Measurements from ENCODE around the gene SPECC1L.
"Not testable (repeated sequence)": the region's sequence is repeated elsewhere in the genome, so short reads cannot be mapped to it uniquely, and the experiment has no call there.

Gene SPECC1L

GRCh38 chr22:24262185-24262749, 8.4 kb upstream of the SPECC1L start:
- not testable (repeated sequence) for H3K9me3 Mint-ChIP-seq; DNase-seq; H3K27me3 Mint-ChIP-seq; H3K36me3 Mint-ChIP-seq (ENCODE audit: low read depth); ATAC-seq; H3K4me3 Mint-ChIP-seq; H3K27ac Mint-ChIP-seq
- H3K4me1 Mint-ChIP-seq: peaks cover 11% of the 10 kb centered on the region

- H3K27me3 Mint-ChIP-seq; ATAC-seq; H3K27ac Mint-ChIP-seq; H3K36me3 Mint-ChIP-seq (ENCODE audit: low read depth); H3K9me3 Mint-ChIP-seq; H3K4me3 Mint-ChIP-seq; DNase-seq: not testable (repeated sequence)
- H3K4me1 Mint-ChIP-seq: peaks cover 11% of the 10 kb centered on the region
These were observed 7.2 kb upstream of the SPECC1L start for GRCh38 chr22:24263479-24263878.

- peaks cover 11% of the 10 kb centered on the region for H3K4me1 Mint-ChIP-seq
- H3K4me3 Mint-ChIP-seq; H3K36me3 Mint-ChIP-seq (ENCODE audit: low read depth); DNase-seq; H3K27ac Mint-ChIP-seq; H3K9me3 Mint-ChIP-seq; H3K27me3 Mint-ChIP-seq; ATAC-seq: not testable (repeated sequence)
These were observed 6.2 kb upstream of the SPECC1L start for GRCh38 chr22:24264329-24264896.

GRCh38 chr22:24265734-24266133, 4.9 kb upstream of the SPECC1L start:
- ATAC-seq: no peak

GRCh38 chr22:24266495-24266894, 4.1 kb upstream of the SPECC1L start:
- not testable (repeated sequence) for H3K9me3 Mint-ChIP-seq; H3K27ac Mint-ChIP-seq; ATAC-seq; H3K27me3 Mint-ChIP-seq; H3K4me3 Mint-ChIP-seq; H3K36me3 Mint-ChIP-seq (ENCODE audit: low read depth); DNase-seq
- H3K4me1 Mint-ChIP-seq: peaks cover 13% of the 10 kb centered on the region

More at GRCh38 chr22:24265734-24266133, 4.9 kb upstream of the SPECC1L start:
- DNase-seq: no peak
- Mint-ChIP-seq H3K27me3 (no peaks in the 10 kb centered on the region), H3K4me3 (no peak overlapping the region), H3K27ac (no peak overlapping the region), H3K9me3 (no peaks in the 10 kb centered on the region), H3K36me3 (ENCODE audit: low read depth) (no peaks in the 10 kb centered on the region), H3K4me1 (peaks cover 12% of the 10 kb centered on the region)

- peaks cover 40% of the 10 kb centered on the region for H3K4me1 Mint-ChIP-seq
- no peak for ATAC-seq
- H3K4me3 Mint-ChIP-seq: peak overlapping the region; percentile 87
- DNase-seq: no peak
- H3K9me3 Mint-ChIP-seq: no peaks in the 10 kb centered on the region
- H3K27me3 Mint-ChIP-seq: no peaks in the 10 kb centered on the region
- H3K36me3 Mint-ChIP-seq (ENCODE audit: low read depth): peaks cover 7% of the 10 kb centered on the region
- H3K27ac Mint-ChIP-seq: peak overlapping the region; percentile 88
These were observed 789 bp downstream of the SPECC1L start for GRCh38 chr22:24271386-24271854.

GRCh38 chr22:24273031-24273430, 2.4 kb downstream of the SPECC1L start:
- H3K27ac Mint-ChIP-seq: peak overlapping the region; percentile 88
- ATAC-seq: peak; percentile 41
- H3K9me3 Mint-ChIP-seq, DNase-seq, H3K27me3 Mint-ChIP-seq: not testable (repeated sequence)
- H3K4me3 Mint-ChIP-seq: peak overlapping the region; percentile 87
- H3K36me3 Mint-ChIP-seq (ENCODE audit: low read depth): peaks cover 12% of the 10 kb centered on the region
- H3K4me1 Mint-ChIP-seq: peaks cover 43% of the 10 kb centered on the region

- H3K27ac Mint-ChIP-seq, H3K9me3 Mint-ChIP-seq, ATAC-seq, H3K4me3 Mint-ChIP-seq, H3K27me3 Mint-ChIP-seq, DNase-seq: not testable (repeated sequence)
- Mint-ChIP-seq H3K4me1 (peaks cover 46% of the 10 kb centered on the region), H3K36me3 (ENCODE audit: low read depth) (peaks cover 12% of the 10 kb centered on the region)
These were observed 3.3 kb downstream of the SPECC1L start for GRCh38 chr22:24273906-24274305.

GRCh38 chr22:24274696-24275405, 4.2 kb downstream of the SPECC1L start:
- H3K27me3 Mint-ChIP-seq, DNase-seq, ATAC-seq, H3K9me3 Mint-ChIP-seq, H3K4me3 Mint-ChIP-seq: not testable (repeated sequence)
- Mint-ChIP-seq H3K4me1 (peaks cover 49% of the 10 kb centered on the region), H3K27ac (peak overlapping the region; percentile 48), H3K36me3 (ENCODE audit: low read depth) (peaks cover 12% of the 10 kb centered on the region)

GRCh38 chr22:24280363-24280762, 9.7 kb downstream of the SPECC1L start:
- DNase-seq; H3K4me3 Mint-ChIP-seq; H3K36me3 Mint-ChIP-seq (ENCODE audit: low read depth); H3K27me3 Mint-ChIP-seq; H3K9me3 Mint-ChIP-seq; H3K27ac Mint-ChIP-seq: not testable (repeated sequence)
- ATAC-seq: peak; percentile 6
- peaks cover 48% of the 10 kb centered on the region for H3K4me1 Mint-ChIP-seq

GRCh38 chr22:24282401-24282800, 11.8 kb downstream of the SPECC1L start:
- no peak overlapping the region for H3K4me3 Mint-ChIP-seq
- DNase-seq (no peak), ATAC-seq (no peak)
- peaks cover 61% of the 10 kb centered on the region for H3K4me1 Mint-ChIP-seq
- no peaks in the 10 kb centered on the region for H3K9me3 Mint-ChIP-seq
- H3K27me3 Mint-ChIP-seq: no peaks in the 10 kb centered on the region
- H3K36me3 Mint-ChIP-seq (ENCODE audit: low read depth): peaks cover 2% of the 10 kb centered on the region
- H3K27ac Mint-ChIP-seq: no peak overlapping the region

GRCh38 chr22:24284747-24285203, 14.1 kb downstream of the SPECC1L start:
- no peaks in the 10 kb centered on the region for H3K9me3 Mint-ChIP-seq
- ATAC-seq (peak; percentile 76), DNase-seq (no peak)
- H3K27me3 Mint-ChIP-seq: no peaks in the 10 kb centered on the region
- peaks cover 65% of the 10 kb centered on the region for H3K4me1 Mint-ChIP-seq
- peak overlapping the region; percentile 87 for H3K27ac Mint-ChIP-seq
- H3K4me3 Mint-ChIP-seq: peak overlapping the region; percentile 43
- peaks cover 4% of the 10 kb centered on the region for H3K36me3 Mint-ChIP-seq (ENCODE audit: low read depth)

- Mint-ChIP-seq H3K4me3 (peak overlapping the region; percentile 43), H3K27ac (peak overlapping the region; percentile 87), H3K4me1 (peaks cover 68% of the 10 kb centered on the region), H3K36me3 (ENCODE audit: low read depth) (peaks cover 4% of the 10 kb centered on the region), H3K27me3 (no peaks in the 10 kb centered on the region), H3K9me3 (no peaks in the 10 kb centered on the region)
- no peak for DNase-seq
- ATAC-seq: peak; percentile 88
These were observed 14.6 kb downstream of the SPECC1L start for GRCh38 chr22:24285245-24285644.

GRCh38 chr22:24287212-24287611, 16.6 kb downstream of the SPECC1L start:
- not testable (repeated sequence) for H3K36me3 Mint-ChIP-seq (ENCODE audit: low read depth); H3K27me3 Mint-ChIP-seq; H3K27ac Mint-ChIP-seq; DNase-seq; ATAC-seq; H3K9me3 Mint-ChIP-seq; H3K4me3 Mint-ChIP-seq
- peaks cover 74% of the 10 kb centered on the region for H3K4me1 Mint-ChIP-seq

GRCh38 chr22:24287801-24288200, 17.2 kb downstream of the SPECC1L start:
- H3K9me3 Mint-ChIP-seq; H3K27me3 Mint-ChIP-seq; H3K36me3 Mint-ChIP-seq (ENCODE audit: low read depth); ATAC-seq; H3K4me3 Mint-ChIP-seq; DNase-seq; H3K27ac Mint-ChIP-seq: not testable (repeated sequence)
- H3K4me1 Mint-ChIP-seq: peaks cover 72% of the 10 kb centered on the region

Measured in activated naive CD8-positive, alpha-beta T cell treated with anti-CD3 and anti-CD28 coated beads, Interleukin-2, amount 50 U/mL, for 24 hours (primary cell).